HepG2 (cell line): ENCODE results near the gene CNNM2. TPM values are rescaled to one million over a fixed set of nuclear protein-coding genes. Genes with fewer than 3 reads are reported as not detected.
A peak's percentile ranks its signal among the peaks of the same experiment; 100 is the strongest.

Experiments
- BRCA1 ChIP-seq: sonication (generic); formaldehyde crosslinking; IDR thresholded peaks from 2 replicates; pipeline ENCODE4 v1.4.0; 2020; ENCODE audit warnings: missing genetic modification reagents
- FOXC1 ChIP-seq: sonication (generic); formaldehyde crosslinking; IDR thresholded peaks from 2 replicates; pipeline ENCODE4 v1.8.0; 2022; ENCODE audit warnings: mild to moderate bottlenecking, missing genetic modification reagents, borderline replicate concordance
- HNRNPH1 ChIP-seq: fragments of 200-400 bp; formaldehyde crosslinking; optimal IDR thresholded peaks from 2 replicates; pipeline ENCODE3; 2017; ENCODE audit warnings: mild to moderate bottlenecking, low read depth, low read length
- KDM5A ChIP-seq: fragments of 200-600 bp; sonication (generic); IDR thresholded peaks from 2 replicates; pipeline ENCODE4 v1.7.0; 2018; ENCODE audit warnings: antibody characterized with exemption, mild to moderate bottlenecking, low read length, borderline replicate concordance
- KLF12 ChIP-seq: sonication (generic); formaldehyde crosslinking; IDR thresholded peaks from 2 replicates; pipeline ENCODE4 v1.4.0; 2020; ENCODE audit warnings: missing genetic modification reagents, borderline replicate concordance
- KMT2B ChIP-seq: IDR thresholded peaks from 2 replicates; pipeline ENCODE4 v1.6.1; 2016; ENCODE audit warnings: missing genetic modification reagents, missing compliant biosample characterization
- LCORL ChIP-seq, 2 experiments: fragments of 450-650 bp in 1 of 2; sonication (generic) in 1 of 2; formaldehyde crosslinking in 1 of 2; IDR thresholded peaks; 2 replicates each; pipeline versions ENCODE4 v1.5.0 to v1.6.1; 2017 to 2020; ENCODE audit warnings: antibody characterized with exemption in 1 of 2, missing genetic modification reagents in 1 of 2
- MED13 ChIP-seq: sonication (generic); formaldehyde crosslinking; IDR thresholded peaks from 2 replicates; pipeline ENCODE4 v1.5.0; 2020; ENCODE audit warnings: missing genetic modification reagents
- MIER2 ChIP-seq: IDR thresholded peaks from 2 replicates; pipeline ENCODE4 v1.6.1; 2016; ENCODE audit warnings: missing biosample characterization, missing genetic modification reagents
- MIXL1 ChIP-seq: IDR thresholded peaks from 2 replicates; pipeline ENCODE4 v1.6.1; 2016
- NCOA1 ChIP-seq: sonication (generic); formaldehyde crosslinking; IDR thresholded peaks from 2 replicates; pipeline ENCODE4 v1.9.0; 2021; ENCODE audit warnings: missing genetic modification reagents
- PRMT3 ChIP-seq: sonication (generic); formaldehyde crosslinking; IDR thresholded peaks from 2 replicates; pipeline ENCODE4 v1.8.1; 2022; ENCODE audit warnings: low read depth, mild to moderate bottlenecking, moderate library complexity, missing genetic modification reagents, borderline replicate concordance
- SKI ChIP-seq: fragments of 450-650 bp; IDR thresholded peaks from one replicate; pipeline ENCODE4 v1.6.1; 2018; ENCODE audit warnings: mild to moderate bottlenecking; ENCODE audit not compliant: partially characterized antibody
- SYNCRIP ChIP-seq: fragments of 200-400 bp; formaldehyde crosslinking; IDR thresholded peaks from 2 replicates; pipeline ENCODE4 v1.6.1; 2018; ENCODE audit warnings: mild to moderate bottlenecking, low read depth, low read length; ENCODE audit not compliant: insufficient read depth
- TBP ChIP-seq: sonication (generic); formaldehyde crosslinking; IDR thresholded peaks from 2 replicates; pipeline ENCODE4 v1.5.0; 2020; ENCODE audit warnings: missing genetic modification reagents
- TCF12 ChIP-seq, 2 experiments: fragments of 450-650 bp in 1 of 2; sonication (generic) in 1 of 2; formaldehyde crosslinking in 1 of 2; IDR thresholded peaks; 2 replicates each; pipeline versions ENCODE4 v1.6.1 to v1.8.0; 2017 to 2022; ENCODE audit warnings: antibody characterized with exemption in 1 of 2, mild to moderate bottlenecking in 1 of 2, missing genetic modification reagents in 1 of 2, moderate library complexity in 1 of 2
- ZFP41 ChIP-seq: sonication (generic); formaldehyde crosslinking; IDR thresholded peaks from 2 replicates; pipeline ENCODE4 v1.4.0; 2020; ENCODE audit warnings: mild to moderate bottlenecking, missing genetic modification reagents, borderline replicate concordance
- ZNF746 ChIP-seq: sonication (generic); formaldehyde crosslinking; IDR thresholded peaks from 2 replicates; pipeline ENCODE4 v1.8.0; 2022; ENCODE audit warnings: mild to moderate bottlenecking, missing genetic modification reagents
- polyA plus RNA-seq, 8 experiments: library from polyadenylated mRNA; depleted of rRNA in 3 of 8; stranded (reverse) in 7 of 8; unstranded in 1 of 8; fragments of >200 nt; fragmentation: Illumina TruSeq in 4 of 8; extraction: Trizol in 4 of 8; gene quantifications; 2 replicates each; pipeline versions ENCODE4 v1.2.1 to v1.2.3, GENCODE V29; 2011 to 2016; ENCODE audit warnings: low read depth in 4 of 8, missing spikeins in 1 of 8, mixed read lengths in 1 of 8; ENCODE audit not compliant: insufficient read depth in 1 of 8
- total RNA-seq, 5 experiments: library from RNA; depleted of rRNA; stranded (reverse); fragments of >200 nt; fragmentation: Illumina TruSeq; extraction: Trizol; gene quantifications; 2 replicates each; pipeline ENCODE4 v1.2.3, GENCODE V29; 2016; ENCODE audit warnings: low read depth in 1 of 5
- TF ChIP-seq, protein P1 (sequence below): sonication (generic); formaldehyde crosslinking; IDR thresholded peaks from 2 replicates; pipeline ENCODE4 v1.8.0; 2022; ENCODE audit warnings: mild to moderate bottlenecking, missing genetic modification reagents
- TF ChIP-seq, protein P2 (sequence below): sonication (generic); IDR thresholded peaks from 2 replicates; pipeline ENCODE4 v1.6.1; 2016; ENCODE audit warnings: low read depth, borderline replicate concordance
- TF ChIP-seq, protein P3 (sequence below): sonication (generic); formaldehyde crosslinking; IDR thresholded peaks from 2 replicates; pipeline ENCODE4 v1.4.0; 2020; ENCODE audit warnings: missing genetic modification reagents, borderline replicate concordance
- TF ChIP-seq, protein P4 (sequence below): sonication (generic); formaldehyde crosslinking; IDR thresholded peaks from 2 replicates; pipeline ENCODE4 v1.5.1; 2020; ENCODE audit warnings: missing genetic modification reagents, mild to moderate bottlenecking, borderline replicate concordance

Gene CNNM2
- total and polyA plus RNA-seq, 2 of the 13 experiments (the other 11 are each of a cell fraction or from before 2014, with no cell fraction given): 7.1 to 9.0 TPM

DNA sequence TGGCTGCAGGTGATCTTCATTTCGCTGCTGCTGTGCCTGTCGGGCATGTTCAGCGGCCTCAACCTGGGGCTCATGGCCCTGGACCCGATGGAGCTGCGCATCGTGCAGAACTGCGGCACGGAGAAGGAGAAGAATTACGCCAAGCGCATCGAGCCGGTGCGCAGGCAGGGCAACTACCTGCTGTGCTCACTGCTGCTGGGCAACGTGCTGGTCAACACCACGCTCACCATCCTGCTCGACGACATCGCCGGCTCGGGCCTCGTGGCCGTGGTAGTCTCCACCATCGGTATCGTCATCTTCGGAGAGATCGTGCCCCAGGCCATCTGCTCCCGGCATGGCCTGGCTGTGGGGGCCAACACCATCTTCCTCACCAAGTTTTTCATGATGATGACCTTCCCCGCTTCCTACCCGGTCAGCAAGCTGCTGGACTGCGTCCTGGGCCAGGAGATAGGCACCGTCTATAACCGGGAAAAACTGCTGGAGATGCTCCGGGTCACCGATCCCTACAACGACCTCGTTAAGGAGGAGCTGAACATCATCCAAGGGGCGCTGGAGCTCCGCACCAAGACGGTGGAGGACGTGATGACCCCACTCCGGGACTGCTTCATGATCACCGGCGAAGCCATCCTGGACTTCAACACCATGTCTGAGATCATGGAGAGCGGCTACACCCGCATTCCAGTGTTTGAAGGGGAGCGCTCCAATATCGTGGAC, 1.3 kb downstream of the CNNM2 start (continued):
- TF ChIP-seq, protein P1, sequence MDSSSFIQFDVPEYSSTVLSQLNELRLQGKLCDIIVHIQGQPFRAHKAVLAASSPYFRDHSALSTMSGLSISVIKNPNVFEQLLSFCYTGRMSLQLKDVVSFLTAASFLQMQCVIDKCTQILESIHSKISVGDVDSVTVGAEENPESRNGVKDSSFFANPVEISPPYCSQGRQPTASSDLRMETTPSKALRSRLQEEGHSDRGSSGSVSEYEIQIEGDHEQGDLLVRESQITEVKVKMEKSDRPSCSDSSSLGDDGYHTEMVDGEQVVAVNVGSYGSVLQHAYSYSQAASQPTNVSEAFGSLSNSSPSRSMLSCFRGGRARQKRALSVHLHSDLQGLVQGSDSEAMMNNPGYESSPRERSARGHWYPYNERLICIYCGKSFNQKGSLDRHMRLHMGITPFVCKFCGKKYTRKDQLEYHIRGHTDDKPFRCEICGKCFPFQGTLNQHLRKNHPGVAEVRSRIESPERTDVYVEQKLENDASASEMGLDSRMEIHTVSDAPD (CRISPR knock-in tag): no peak
- no peak for TF ChIP-seq MIXL1
- TF ChIP-seq TBP (CRISPR knock-in tag): no peak
- TF ChIP-seq KMT2B (CRISPR knock-in tag): no peak
- 0 out of 2 replicates have a peak, but pooled peaks have one; percentile 30 for TF ChIP-seq ZNF746 (CRISPR knock-in tag)
- TF ChIP-seq NCOA1 (CRISPR knock-in tag): no peak
- no peak for TF ChIP-seq HNRNPH1
- TF ChIP-seq MIER2 (CRISPR knock-in tag): no peak
- no peak for TF ChIP-seq LCORL (IDR thresholded peaks at IDR 0.05)
- no peak; the same call in 1 of the 2 replicates for TF ChIP-seq LCORL (CRISPR knock-in tag; IDR thresholded peaks at IDR 0.05)
- no peak for TF ChIP-seq KDM5A
- TF ChIP-seq TCF12 (IDR thresholded peaks at IDR 0.05): no peak
- TF ChIP-seq TCF12 (CRISPR knock-in tag; IDR thresholded peaks at IDR 0.05): no peak
- no peak for TF ChIP-seq MED13 (CRISPR knock-in tag)
- TF ChIP-seq FOXC1 (CRISPR knock-in tag): peak; percentile 83; the same call in 1 of the 2 replicates
- no peak for TF ChIP-seq ZFP41 (CRISPR knock-in tag)
- no peak for TF ChIP-seq PRMT3
- 0 out of 2 replicates have a peak, but pooled peaks have one; percentile 18 for TF ChIP-seq BRCA1 (CRISPR knock-in tag)
- TF ChIP-seq, protein P2, sequence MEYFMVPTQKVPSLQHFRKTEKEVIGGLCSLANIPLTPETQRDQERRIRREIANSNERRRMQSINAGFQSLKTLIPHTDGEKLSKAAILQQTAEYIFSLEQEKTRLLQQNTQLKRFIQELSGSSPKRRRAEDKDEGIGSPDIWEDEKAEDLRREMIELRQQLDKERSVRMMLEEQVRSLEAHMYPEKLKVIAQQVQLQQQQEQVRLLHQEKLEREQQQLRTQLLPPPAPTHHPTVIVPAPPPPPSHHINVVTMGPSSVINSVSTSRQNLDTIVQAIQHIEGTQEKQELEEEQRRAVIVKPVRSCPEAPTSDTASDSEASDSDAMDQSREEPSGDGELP: no peak
- TF ChIP-seq SYNCRIP: no peak
- no peak for TF ChIP-seq SKI
- no peak for TF ChIP-seq KLF12 (CRISPR knock-in tag)
- TF ChIP-seq, protein P3, sequence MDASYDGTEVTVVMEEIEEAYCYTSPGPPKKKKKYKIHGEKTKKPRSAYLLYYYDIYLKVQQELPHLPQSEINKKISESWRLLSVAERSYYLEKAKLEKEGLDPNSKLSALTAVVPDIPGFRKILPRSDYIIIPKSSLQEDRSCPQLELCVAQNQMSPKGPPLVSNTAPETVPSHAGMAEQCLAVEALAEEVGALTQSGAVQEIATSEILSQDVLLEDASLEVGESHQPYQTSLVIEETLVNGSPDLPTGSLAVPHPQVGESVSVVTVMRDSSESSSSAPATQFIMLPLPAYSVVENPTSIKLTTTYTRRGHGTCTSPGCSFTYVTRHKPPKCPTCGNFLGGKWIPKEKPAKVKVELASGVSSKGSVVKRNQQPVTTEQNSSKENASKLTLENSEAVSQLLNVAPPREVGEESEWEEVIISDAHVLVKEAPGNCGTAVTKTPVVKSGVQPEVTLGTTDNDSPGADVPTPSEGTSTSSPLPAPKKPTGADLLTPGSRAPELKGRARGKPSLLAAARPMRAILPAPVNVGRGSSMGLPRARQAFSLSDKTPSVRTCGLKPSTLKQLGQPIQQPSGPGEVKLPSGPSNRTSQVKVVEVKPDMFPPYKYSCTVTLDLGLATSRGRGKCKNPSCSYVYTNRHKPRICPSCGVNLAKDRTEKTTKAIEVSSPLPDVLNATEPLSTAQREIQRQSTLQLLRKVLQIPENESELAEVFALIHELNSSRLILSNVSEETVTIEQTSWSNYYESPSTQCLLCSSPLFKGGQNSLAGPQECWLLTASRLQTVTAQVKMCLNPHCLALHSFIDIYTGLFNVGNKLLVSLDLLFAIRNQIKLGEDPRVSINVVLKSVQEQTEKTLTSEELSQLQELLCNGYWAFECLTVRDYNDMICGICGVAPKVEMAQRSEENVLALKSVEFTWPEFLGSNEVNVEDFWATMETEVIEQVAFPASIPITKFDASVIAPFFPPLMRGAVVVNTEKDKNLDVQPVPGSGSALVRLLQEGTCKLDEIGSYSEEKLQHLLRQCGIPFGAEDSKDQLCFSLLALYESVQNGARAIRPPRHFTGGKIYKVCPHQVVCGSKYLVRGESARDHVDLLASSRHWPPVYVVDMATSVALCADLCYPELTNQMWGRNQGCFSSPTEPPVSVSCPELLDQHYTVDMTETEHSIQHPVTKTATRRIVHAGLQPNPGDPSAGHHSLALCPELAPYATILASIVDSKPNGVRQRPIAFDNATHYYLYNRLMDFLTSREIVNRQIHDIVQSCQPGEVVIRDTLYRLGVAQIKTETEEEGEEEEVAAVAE (CRISPR knock-in tag): no peak
- TF ChIP-seq, protein P4, sequence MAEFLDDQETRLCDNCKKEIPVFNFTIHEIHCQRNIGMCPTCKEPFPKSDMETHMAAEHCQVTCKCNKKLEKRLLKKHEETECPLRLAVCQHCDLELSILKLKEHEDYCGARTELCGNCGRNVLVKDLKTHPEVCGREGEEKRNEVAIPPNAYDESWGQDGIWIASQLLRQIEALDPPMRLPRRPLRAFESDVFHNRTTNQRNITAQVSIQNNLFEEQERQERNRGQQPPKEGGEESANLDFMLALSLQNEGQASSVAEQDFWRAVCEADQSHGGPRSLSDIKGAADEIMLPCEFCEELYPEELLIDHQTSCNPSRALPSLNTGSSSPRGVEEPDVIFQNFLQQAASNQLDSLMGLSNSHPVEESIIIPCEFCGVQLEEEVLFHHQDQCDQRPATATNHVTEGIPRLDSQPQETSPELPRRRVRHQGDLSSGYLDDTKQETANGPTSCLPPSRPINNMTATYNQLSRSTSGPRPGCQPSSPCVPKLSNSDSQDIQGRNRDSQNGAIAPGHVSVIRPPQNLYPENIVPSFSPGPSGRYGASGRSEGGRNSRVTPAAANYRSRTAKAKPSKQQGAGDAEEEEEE: no peak
